ENCODE data around the gene PLCL1.

Gene PLCL1

GRCh38 chr2:198060277-198060676 lies 255.9 kb downstream of the PLCL1 start:
- DNase-seq (ENCODE audit: low read depth), result no peak

GRCh38 chr2:198062826-198063225 lies 258.4 kb downstream of the PLCL1 start:
- DNase-seq (ENCODE audit: low read depth), result no peak

- no peak for DNase-seq (ENCODE audit: low read depth)
These were observed 258.8 kb downstream of the PLCL1 start for GRCh38 chr2:198063242-198063641.

GRCh38 chr2:198065322-198065721 lies 260.9 kb downstream of the PLCL1 start:
- DNase-seq (ENCODE audit: low read depth), result no peak

GRCh38 chr2:198066597-198066996 lies 262.2 kb downstream of the PLCL1 start:
- no peak for DNase-seq (ENCODE audit: low read depth)

- DNase-seq (ENCODE audit: low read depth), result no peak
These were observed 268.3 kb downstream of the PLCL1 start for GRCh38 chr2:198072655-198073054.

- no peak for DNase-seq (ENCODE audit: low read depth)
These were observed 268.9 kb downstream of the PLCL1 start for GRCh38 chr2:198073253-198073652.

GRCh38 chr2:198077477-198077876 lies 273.1 kb downstream of the PLCL1 start:
- DNase-seq (ENCODE audit: low read depth), result no peak

GRCh38 chr2:198080879-198081765 lies 276.7 kb downstream of the PLCL1 start:
- DNase-seq (ENCODE audit: low read depth), result no peak

GRCh38 chr2:198084156-198084555 lies 279.8 kb downstream of the PLCL1 start:
- no peak for DNase-seq (ENCODE audit: low read depth)

- DNase-seq (ENCODE audit: low read depth), result no peak
These were observed 291.6 kb downstream of the PLCL1 start for GRCh38 chr2:198096002-198096401.

GRCh38 chr2:198096965-198097364 lies 292.6 kb downstream of the PLCL1 start:
- DNase-seq (ENCODE audit: low read depth), result no peak

- no peak for DNase-seq (ENCODE audit: low read depth)
These were observed 293.2 kb downstream of the PLCL1 start for GRCh38 chr2:198097630-198098029.

- no peak for DNase-seq (ENCODE audit: low read depth)
These were observed 294.0 kb downstream of the PLCL1 start for GRCh38 chr2:198098386-198098785.

GRCh38 chr2:198098918-198099317 lies 294.5 kb downstream of the PLCL1 start:
- no peak for DNase-seq (ENCODE audit: low read depth)

- no peak for DNase-seq (ENCODE audit: low read depth)
These were observed 296.0 kb downstream of the PLCL1 start for GRCh38 chr2:198100346-198100745.

- DNase-seq (ENCODE audit: low read depth), result no peak
These were observed 297.3 kb downstream of the PLCL1 start for GRCh38 chr2:198101688-198102087.

- no peak for DNase-seq (ENCODE audit: low read depth)
These were observed 297.7 kb downstream of the PLCL1 start for GRCh38 chr2:198102120-198102519.

GRCh38 chr2:198102856-198103255 lies 298.5 kb downstream of the PLCL1 start:
- no peak for DNase-seq (ENCODE audit: low read depth)

- DNase-seq (ENCODE audit: low read depth), result no peak
These were observed 302.4 kb downstream of the PLCL1 start for GRCh38 chr2:198106621-198107385.

GRCh38 chr2:198113316-198113715 lies 308.9 kb downstream of the PLCL1 start:
- no peak for DNase-seq (ENCODE audit: low read depth)

GRCh38 chr2:198114064-198114463 lies 309.7 kb downstream of the PLCL1 start:
- DNase-seq (ENCODE audit: low read depth), result no peak

GRCh38 chr2:198115201-198115600 lies 310.8 kb downstream of the PLCL1 start:
- DNase-seq (ENCODE audit: low read depth), result no peak

All from activated T-helper 9 cell treated with anti-CD3 and anti-CD28 coated beads, Interleukin-2, amount 50 U/mL, for 16 hours (primary cell).